GM18511 (cell line): ENCODE data around the gene BTK.

Source experiments
- ATAC-seq: cut with Tn5 transposase; IDR thresholded peaks from one replicate; pipeline ENCODE4 v1.9.1; 2021; ENCODE audit warnings: mild to moderate bottlenecking, moderate library complexity; ENCODE audit not compliant: unreplicated experiment

BTK gene

GRCh38 chrX:101385795-101386541, at the start of gene BTK:
Gene BTK, minus strand, starts transcription at chrX:101386191. Its CDS starts 10,907 bp downstream, at chrX:101375284.
- peak; percentile 70 for ATAC-seq

- ATAC-seq, result peak; percentile 96
These were observed 44.6 kb upstream of the BTK start for GRCh38 chrX:101430457-101431078.

- ATAC-seq, result peak; percentile 67
These were observed 43.9 kb upstream of the BTK start for GRCh38 chrX:101429934-101430333.

- ATAC-seq, result no peak
These were observed 42.0 kb upstream of the BTK start for GRCh38 chrX:101427954-101428353.

- ATAC-seq, result no peak
These were observed 33.5 kb upstream of the BTK start for GRCh38 chrX:101419489-101419888.

GRCh38 chrX:101417981-101418841, 32.2 kb upstream of the BTK start:
- ATAC-seq, result peak; percentile 52

- ATAC-seq, result no peak
These were observed 31.2 kb upstream of the BTK start for GRCh38 chrX:101417190-101417589.

GRCh38 chrX:101416691-101417090, 30.7 kb upstream of the BTK start:
- ATAC-seq, result no peak

- peak; percentile 70 for ATAC-seq
These were observed 29.5 kb upstream of the BTK start for GRCh38 chrX:101415180-101416145.

- ATAC-seq, result no peak
These were observed 26.0 kb upstream of the BTK start for GRCh38 chrX:101411984-101412383.

GRCh38 chrX:101410461-101410860, 24.5 kb upstream of the BTK start:
- ATAC-seq, result no peak

- no peak for ATAC-seq
These were observed 23.1 kb upstream of the BTK start for GRCh38 chrX:101409043-101409442.

- ATAC-seq, result peak; percentile 33
These were observed 22.5 kb upstream of the BTK start for GRCh38 chrX:101408532-101408841.

- ATAC-seq, result peak; percentile 93
These were observed 21.9 kb upstream of the BTK start, which contains the start of the genes GLA and HNRNPH2 for GRCh38 chrX:101407748-101408531. Gene GLA, minus strand, starts transcription at chrX:101407925. Its CDS starts 22 bp downstream, at chrX:101407903. Gene HNRNPH2, plus strand, starts transcription at chrX:101408222. Its CDS starts 3,767 bp downstream, at chrX:101411989.

- ATAC-seq, result peak; percentile 11
These were observed 21.3 kb upstream of the BTK start for GRCh38 chrX:101407167-101407747.

- no peak for ATAC-seq
These were observed 13.8 kb upstream of the BTK start for GRCh38 chrX:101399825-101400224.

GRCh38 chrX:101398694-101399093, 12.7 kb upstream of the BTK start:
- ATAC-seq, result no peak

- no peak for ATAC-seq
These were observed 11.8 kb upstream of the BTK start for GRCh38 chrX:101397779-101398178.

- no peak for ATAC-seq
These were observed 9.8 kb upstream of the BTK start for GRCh38 chrX:101395789-101396188.
